HG02759 (cell line): Measurements from ENCODE around the gene PBX1.
A peak's percentile ranks its signal among the peaks of the same experiment; 100 is the strongest.
"Not testable (repeated sequence)": the region's sequence is repeated elsewhere in the genome, so short reads cannot be mapped to it uniquely, and the experiment has no call there.

Experiments
- ATAC-seq: cut with Tn5 transposase; IDR thresholded peaks from one replicate; pipeline ENCODE4 v1.9.1; 2021; ENCODE audit warnings: mild to moderate bottlenecking, moderate library complexity; ENCODE audit not compliant: unreplicated experiment

PBX1 gene

GRCh38 chr1:164558461-164559341 is at the start of gene PBX1:
PBX1 (plus strand) TSS chr1:164559184.
- ATAC-seq, result peak; percentile 100

- no peak for ATAC-seq
These were observed 48.5 kb upstream of the PBX1 start for GRCh38 chr1:164510435-164510834.

GRCh38 chr1:164511001-164511705 is 47.8 kb upstream of the PBX1 start:
- ATAC-seq, result no peak

GRCh38 chr1:164515231-164515630 is 43.8 kb upstream of the PBX1 start:
- no peak for ATAC-seq

GRCh38 chr1:164515711-164516331 is 43.2 kb upstream of the PBX1 start:
- no peak for ATAC-seq

GRCh38 chr1:164516591-164516990 is 42.4 kb upstream of the PBX1 start:
- no peak for ATAC-seq

- ATAC-seq, result no peak
These were observed 40.2 kb upstream of the PBX1 start for GRCh38 chr1:164518692-164519332.

GRCh38 chr1:164519426-164519825 is 39.6 kb upstream of the PBX1 start:
- no peak for ATAC-seq

- ATAC-seq, result no peak
These were observed 34.2 kb upstream of the PBX1 start for GRCh38 chr1:164524810-164525209.

- no peak for ATAC-seq
These were observed 23.9 kb upstream of the PBX1 start for GRCh38 chr1:164534863-164535610.

- not testable (repeated sequence) for ATAC-seq
These were observed 6.5 kb upstream of the PBX1 start for GRCh38 chr1:164552463-164552988.

- no peak for ATAC-seq
These were observed 1.7 kb upstream of the PBX1 start for GRCh38 chr1:164557270-164557669.

- ATAC-seq, result no peak
These were observed 513 bp downstream of the PBX1 start for GRCh38 chr1:164559342-164560051.

GRCh38 chr1:164560121-164560541 is 1.1 kb downstream of the PBX1 start:
- ATAC-seq, result no peak

- ATAC-seq, result no peak
These were observed 1.6 kb downstream of the PBX1 start for GRCh38 chr1:164560556-164560955.

- no peak for ATAC-seq
These were observed 2.0 kb downstream of the PBX1 start for GRCh38 chr1:164561007-164561406.

- no peak for ATAC-seq
These were observed 2.5 kb downstream of the PBX1 start for GRCh38 chr1:164561472-164561871.

- ATAC-seq, result no peak
These were observed 3.1 kb downstream of the PBX1 start for GRCh38 chr1:164562061-164562460.

- no peak for ATAC-seq
These were observed 3.5 kb downstream of the PBX1 start for GRCh38 chr1:164562511-164562910.
